Endothelial cell of coronary artery (primary cell): Measurements from ENCODE around the gene SCART1. TPM values are rescaled to one million over a fixed set of nuclear protein-coding genes. Genes with fewer than 3 reads are reported as not detected.

Source experiments
- total RNA-seq: library from RNA; depleted of rRNA; stranded (reverse); fragments of >200 nt; gene quantifications from 2 replicates; pipeline ENCODE4 v1.2.3, GENCODE V29; 2014

The SCART1 gene
- 0.54 and 1.3 TPM in 2 replicates for total RNA-seq

GRCh38 chr10:133453516-133454203, at the start of gene SCART1:
TSS of gene SCART1 (plus strand) at chr10:133453945. CDS start at chr10:133453998, 53 bp downstream.

GRCh38 chr10:133424601-133425000, 29.1 kb upstream of the SCART1 start, which contains the start of gene SPRN:
TSS of gene SPRN (minus strand) at chr10:133424625. CDS start at chr10:133423681, 944 bp downstream.

Other genes starting within 250 kb of the SCART1 start
- gene UTF1, start 223.7 kb upstream of the SCART1 start, total RNA-seq, result not detected in 2 replicates
- gene VENTX, start 216.1 kb upstream of the SCART1 start, total RNA-seq, result not detected in 2 replicates
- 0.18 and 0.75 TPM in 2 replicates for gene ADAM8, start 177.1 kb upstream of the SCART1 start, total RNA-seq
- 50.6 and 51.5 TPM in 2 replicates for gene TUBGCP2, start 145.1 kb upstream of the SCART1 start, total RNA-seq
- gene ZNF511, start 145.0 kb upstream of the SCART1 start, total RNA-seq, result 23.0 and 24.7 TPM in 2 replicates
- not detected in 2 replicates for gene CALY, start 117.0 kb upstream of the SCART1 start, total RNA-seq
- not detected in 2 replicates for gene PRAP1, start 106.6 kb upstream of the SCART1 start, total RNA-seq
- 17.0 and 29.5 TPM in 2 replicates for gene FUOM, start 95.9 kb upstream of the SCART1 start, total RNA-seq
- gene ECHS1, start 80.6 kb upstream of the SCART1 start, total RNA-seq, result 52.2 and 71.7 TPM in 2 replicates
- gene PAOX, start 74.7 kb upstream of the SCART1 start, total RNA-seq, result 6.7 and 7.0 TPM in 2 replicates
- 40.2 and 40.4 TPM in 2 replicates for gene MTG1, start 59.8 kb upstream of the SCART1 start, total RNA-seq
- gene SPRN, start 29.3 kb upstream of the SCART1 start, total RNA-seq, result under 0.01 TPM in 2 replicates
- 0.47 TPM in 1 of 2 replicates, not detected in the other for gene CYP2E1, start 73.4 kb downstream of the SCART1 start, total RNA-seq
- gene SYCE1, start 111.6 kb downstream of the SCART1 start, total RNA-seq, result 0.09 TPM in 1 of 2 replicates, not detected in the other
- not detected in 2 replicates for gene FRG2B, start 172.8 kb downstream of the SCART1 start, total RNA-seq